Liver (tissue), 9 donors: Measurements from ENCODE around the gene CCT5. TPM values are rescaled to one million over a fixed set of nuclear protein-coding genes. Genes with fewer than 3 reads are reported as not detected.

Experiments used
- DNase-seq: peaks from one replicate; pipeline ENCODE4 v3.0.0-alpha.2; 2017; ENCODE audit warnings: low spot score
- H3K27ac ChIP-seq, 2 donors: one replicate each; pipeline ENCODE4 v1.7.0; 2013; ENCODE audit warnings: inconsistent platforms in 2 of 2, low read length in 2 of 2, control low read depth in 1 of 2, low read depth in 1 of 2, mild to moderate bottlenecking in 1 of 2
- H3K27me3 ChIP-seq, 4 donors: one replicate each; pipeline versions ENCODE4 v1.6.1 to v1.7.0; 2013; ENCODE audit warnings: low read length in 3 of 4, inconsistent platforms in 1 of 4, mild to moderate bottlenecking in 1 of 4, moderate library complexity in 1 of 4; ENCODE audit not compliant: control insufficient read depth in 4 of 4, insufficient read depth in 4 of 4
- H3K36me3 ChIP-seq, 4 donors: one replicate each; pipeline versions ENCODE4 v1.6.1 to v1.7.0; 2013; ENCODE audit warnings: low read length in 3 of 4, mild to moderate bottlenecking in 3 of 4, low read depth in 1 of 4, moderate library complexity in 1 of 4; ENCODE audit not compliant: control insufficient read depth in 4 of 4, insufficient read depth in 3 of 4
- H3K4me1 ChIP-seq, 4 donors: one replicate each; pipeline versions ENCODE4 v1.6.1 to v1.7.0; 2013; ENCODE audit warnings: low read length in 3 of 4, mild to moderate bottlenecking in 3 of 4, moderate library complexity in 1 of 4; ENCODE audit not compliant: control insufficient read depth in 4 of 4, insufficient read depth in 4 of 4
- H3K4me3 ChIP-seq, 3 donors: one replicate each; pipeline versions ENCODE4 v1.6.1 to v1.7.0; 2013; ENCODE audit warnings: low read length in 3 of 3, control low read depth in 1 of 3, low read depth in 1 of 3, mild to moderate bottlenecking in 1 of 3
- H3K9ac ChIP-seq, 2 donors: one replicate each; pipeline ENCODE4 v1.7.0; 2013; ENCODE audit warnings: low read length in 2 of 2, mild to moderate bottlenecking in 2 of 2, moderate library complexity in 2 of 2, control low read depth in 1 of 2, low read depth in 1 of 2
- H3K9me3 ChIP-seq, 4 donors: one replicate each; pipeline versions ENCODE4 v1.6.1 to v1.7.0; 2013; ENCODE audit warnings: low read length in 3 of 4; ENCODE audit not compliant: control insufficient read depth in 4 of 4
- EGR1 ChIP-seq, 2 donors: IDR thresholded peaks; 2 replicates each; pipeline ENCODE4 v1.6.1; 2016 to 2018; ENCODE audit warnings: antibody characterized with exemption in 2 of 2, low read depth in 2 of 2
- FOXA1 ChIP-seq: IDR thresholded peaks from 2 replicates; pipeline ENCODE4 v1.6.1; 2016; ENCODE audit warnings: antibody characterized with exemption
- HNF4A ChIP-seq, 2 donors: conservative IDR thresholded peaks; 2 replicates each; pipeline ENCODE4 v1.6.1; 2016; ENCODE audit warnings: antibody characterized with exemption in 2 of 2, mild to moderate bottlenecking in 2 of 2
- JUND ChIP-seq, 2 donors: IDR thresholded peaks; 2 replicates each; pipeline ENCODE4 v1.6.1; 2016; ENCODE audit warnings: antibody characterized with exemption in 2 of 2
- NR2F2 ChIP-seq: IDR thresholded peaks from 2 replicates; pipeline ENCODE4 v1.6.1; 2016; ENCODE audit warnings: antibody characterized with exemption
- RAD21 ChIP-seq, 2 donors: IDR thresholded peaks; 2 replicates each; pipeline ENCODE4 v1.6.1; 2016; ENCODE audit warnings: antibody characterized with exemption in 2 of 2, mild to moderate bottlenecking in 2 of 2
- REST ChIP-seq: IDR thresholded peaks from 2 replicates; pipeline ENCODE4 v1.6.1; 2016; ENCODE audit warnings: antibody characterized with exemption, mild to moderate bottlenecking
- RXRA ChIP-seq, 2 donors: IDR thresholded peaks; 2 replicates each; pipeline ENCODE4 v1.6.1; 2017 to 2018; ENCODE audit warnings: antibody characterized with exemption in 2 of 2, mild to moderate bottlenecking in 1 of 2
- TAF1 ChIP-seq: conservative IDR thresholded peaks from 2 replicates; pipeline ENCODE4 v1.6.1; 2016; ENCODE audit warnings: antibody characterized with exemption, mild to moderate bottlenecking
- WGBS: extraction: QIAGEN DNeasy Blood & Tissue Kit; methylation state at CpG from one replicate; pipeline ENCODE4 v1.1.7; 2013; 5-methylcytosine and 5-hydroxymethylcytosine counted together
- polyA plus RNA-seq, 2 donors: library from polyadenylated mRNA; stranded (reverse) in 1 of 2; unstranded in 1 of 2; fragments of 200-250 nt in 1 of 2; fragments of >200 nt in 1 of 2; fragmentation: Nextera tagmentation in 1 of 2; extraction: Ambion mirVana in 1 of 2; gene quantifications; one replicate each; pipeline versions ENCODE4 v1.2.1 to v1.2.3, GENCODE V29; 2013 to 2015
- total RNA-seq, 2 donors: library from RNA; depleted of rRNA; stranded (reverse); fragments of >200 nt; gene quantifications; one replicate each; pipeline ENCODE4 v1.2.3, GENCODE V29; 2014
- TF ChIP-seq, protein P1 (sequence below): IDR thresholded peaks from 2 replicates; pipeline ENCODE4 v1.6.1; 2016; ENCODE audit warnings: antibody characterized with exemption
- TF ChIP-seq, protein P2 (sequence below): fragments of 150-350 bp; IDR thresholded peaks from 2 replicates; pipeline ENCODE4 v1.5.1; 2017; ENCODE audit warnings: improper control_type of control experiment, low read depth, low read length; ENCODE audit not compliant: missing input control
- donor health status: healthy.
- donor health status: healthy.
- donor health status: healthy.
- donor health status: healthy.
- donor health status: healthy.

The CCT5 gene
- total and polyA plus RNA-seq, 4 donors: 68.4 to 157 (median 105) TPM

- peaks cover 1 to 27% (median 23%) of the 10 kb centered on the region in 4 donors for H3K4me1 ChIP-seq
- no peak overlapping the region for H3K9ac ChIP-seq
- H3K9me3 ChIP-seq: no peaks in the 10 kb centered on the region
- H3K27me3 ChIP-seq: no peaks in the 10 kb centered on the region
- H3K36me3 ChIP-seq: no peaks in the 10 kb centered on the region
- DNase-seq: no peak
- H3K4me3 ChIP-seq: no peak overlapping the region
- TF ChIP-seq FOXA1: no peak
- H3K27ac ChIP-seq: no peak overlapping the region
- WGBS: 93% methylated on average over 3 of the region's 3 CpGs
These were observed 44.0 kb downstream of the CCT5 start for GRCh38 chr5:10293907-10294662.

GRCh38 chr5:10295619-10296326 is 45.7 kb downstream of the CCT5 start:
- WGBS: 81% methylated on average over 8 of the region's 8 CpGs
- no peaks in the 10 kb centered on the region for H3K27me3 ChIP-seq
- no peak for DNase-seq
- no peaks in the 10 kb centered on the region for H3K9me3 ChIP-seq
- H3K4me1 ChIP-seq: peaks cover 0 to 20% (median 18%) of the 10 kb centered on the region in 4 donors
- H3K9ac ChIP-seq: no peak overlapping the region
- H3K4me3 ChIP-seq: no peak overlapping the region
- peaks cover 0 to 2% (median 0%) of the 10 kb centered on the region in 4 donors for H3K36me3 ChIP-seq
- peak overlapping the region in 1 of 2 donors; percentile 31 for H3K27ac ChIP-seq
- no peak for TF ChIP-seq JUND (IDR thresholded peaks at IDR 0.05)
- TF ChIP-seq, protein P1, sequence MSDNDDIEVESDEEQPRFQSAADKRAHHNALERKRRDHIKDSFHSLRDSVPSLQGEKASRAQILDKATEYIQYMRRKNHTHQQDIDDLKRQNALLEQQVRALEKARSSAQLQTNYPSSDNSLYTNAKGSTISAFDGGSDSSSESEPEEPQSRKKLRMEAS: no peak
- TF ChIP-seq NR2F2: no peak
- TF ChIP-seq, protein P2, sequence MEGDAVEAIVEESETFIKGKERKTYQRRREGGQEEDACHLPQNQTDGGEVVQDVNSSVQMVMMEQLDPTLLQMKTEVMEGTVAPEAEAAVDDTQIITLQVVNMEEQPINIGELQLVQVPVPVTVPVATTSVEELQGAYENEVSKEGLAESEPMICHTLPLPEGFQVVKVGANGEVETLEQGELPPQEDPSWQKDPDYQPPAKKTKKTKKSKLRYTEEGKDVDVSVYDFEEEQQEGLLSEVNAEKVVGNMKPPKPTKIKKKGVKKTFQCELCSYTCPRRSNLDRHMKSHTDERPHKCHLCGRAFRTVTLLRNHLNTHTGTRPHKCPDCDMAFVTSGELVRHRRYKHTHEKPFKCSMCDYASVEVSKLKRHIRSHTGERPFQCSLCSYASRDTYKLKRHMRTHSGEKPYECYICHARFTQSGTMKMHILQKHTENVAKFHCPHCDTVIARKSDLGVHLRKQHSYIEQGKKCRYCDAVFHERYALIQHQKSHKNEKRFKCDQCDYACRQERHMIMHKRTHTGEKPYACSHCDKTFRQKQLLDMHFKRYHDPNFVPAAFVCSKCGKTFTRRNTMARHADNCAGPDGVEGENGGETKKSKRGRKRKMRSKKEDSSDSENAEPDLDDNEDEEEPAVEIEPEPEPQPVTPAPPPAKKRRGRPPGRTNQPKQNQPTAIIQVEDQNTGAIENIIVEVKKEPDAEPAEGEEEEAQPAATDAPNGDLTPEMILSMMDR: no peak
- peak; percentile 33 to 40 for TF ChIP-seq HNF4A (conservative IDR thresholded peaks at IDR 0.05)
- TF ChIP-seq TAF1: no peak
- TF ChIP-seq EGR1 (IDR thresholded peaks at IDR 0.05; ENCODE audit: low read depth in 2 of 2): no peak
- TF ChIP-seq REST: no peak
- TF ChIP-seq RXRA (IDR thresholded peaks at IDR 0.05): peak; percentile 12 to 15
- TF ChIP-seq RAD21 (IDR thresholded peaks at IDR 0.05): no peak
